HAP-1 (cell line): ENCODE results near the gene MYCBPAP.

Experiments used
- DNase-seq, 2 experiments: peaks; one replicate each; pipeline ENCODE4 v3.0.0-alpha.2; 2016 to 2020; ENCODE audit warnings: low spot score in 2 of 2
- H3K27me3 ChIP-seq: fragments of 250-450 bp; sonication (Bioruptor Pico); 2 replicates; pipeline ENCODE4 v1.5.1; 2020; ENCODE audit warnings: low read depth, mild to moderate bottlenecking, moderate library complexity
- H3K36me3 ChIP-seq: fragments of 250-450 bp; sonication (Bioruptor Pico); replicated peaks from 2 replicates; pipeline ENCODE4 v1.5.1; 2020; ENCODE audit warnings: mild to moderate bottlenecking
- H3K4me1 ChIP-seq: fragments of 250-450 bp; sonication (Bioruptor Pico); 2 replicates; pipeline ENCODE4 v1.5.1; 2020; ENCODE audit warnings: mild to moderate bottlenecking
- H3K4me3 ChIP-seq: fragments of 250-450 bp; sonication (Bioruptor Pico); 2 replicates; pipeline ENCODE4 v1.5.1; 2020; ENCODE audit warnings: mild to moderate bottlenecking, moderate library complexity
- H3K9me3 ChIP-seq: fragments of 250-450 bp; sonication (Bioruptor Pico); 2 replicates; pipeline ENCODE4 v1.5.1; 2020; ENCODE audit warnings: mild to moderate bottlenecking, moderate library complexity
- in situ Hi-C: fragments of 300-500 bp; cut with MboI; formaldehyde crosslinking; loops from 3 replicates; pipeline ENCODE4 v1.14.3; 2020; ENCODE audit warnings: low sequenced_read_pairs, inconsistent platforms, mixed read lengths

Gene MYCBPAP

GRCh38 chr17:50570032-50570431, 61.8 kb downstream of the MYCBPAP start:
- no peak overlapping the region for H3K4me3 ChIP-seq
- no peaks in the 10 kb centered on the region for H3K9me3 ChIP-seq
- peaks cover 15% of the 10 kb centered on the region for H3K27me3 ChIP-seq
- no peaks in the 10 kb centered on the region for H3K36me3 ChIP-seq
- in situ Hi-C loops, result no loop called here
- no peaks in the 10 kb centered on the region for H3K4me1 ChIP-seq
- DNase-seq, result no peak

GRCh38 chr17:50570528-50570927, 62.3 kb downstream of the MYCBPAP start:
- no peak overlapping the region for H3K4me3 ChIP-seq
- no peaks in the 10 kb centered on the region for H3K36me3 ChIP-seq
- no peaks in the 10 kb centered on the region for H3K4me1 ChIP-seq
- DNase-seq, result no peak
- no peaks in the 10 kb centered on the region for H3K9me3 ChIP-seq
- H3K27me3 ChIP-seq, result peaks cover 13% of the 10 kb centered on the region
- in situ Hi-C loops, result no loop called here

DNA sequence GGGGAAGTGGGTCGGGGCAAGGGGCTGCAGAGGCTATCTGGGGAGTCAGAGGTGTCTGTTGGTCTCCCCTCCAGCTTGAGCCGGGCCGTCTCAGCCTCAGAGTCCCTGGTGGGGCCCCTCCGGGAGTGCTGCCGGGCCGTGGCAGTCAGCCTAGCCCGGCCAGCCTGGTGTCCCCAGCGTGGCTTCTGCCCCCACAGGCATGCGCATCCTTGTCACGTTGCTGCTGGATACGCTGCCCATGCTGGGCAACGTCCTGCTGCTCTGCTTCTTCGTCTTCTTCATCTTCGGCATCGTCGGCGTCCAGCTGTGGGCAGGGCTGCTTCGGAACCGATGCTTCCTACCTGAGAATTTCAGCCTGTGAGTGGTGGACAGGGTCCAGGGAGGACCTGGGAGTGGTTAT, 63.4 kb downstream of the MYCBPAP start:
- Histone ChIP-seq H3K9me3 (no peaks in the 10 kb centered on the region), H3K27me3 (peaks cover 2% of the 10 kb centered on the region; the same call in 1 of the 2 replicates), H3K4me3 (no peak overlapping the region), H3K36me3 (no peaks in the 10 kb centered on the region), H3K4me1 (no peaks in the 10 kb centered on the region)
- DNase-seq, result no peak
- in situ Hi-C loops, result no loop called here

- H3K27me3 ChIP-seq, result no peaks in the 10 kb centered on the region
- in situ Hi-C loops, result no loop called here
Observed at GRCh38 chr17:50572541-50572940, 64.3 kb downstream of the MYCBPAP start.

DNA sequence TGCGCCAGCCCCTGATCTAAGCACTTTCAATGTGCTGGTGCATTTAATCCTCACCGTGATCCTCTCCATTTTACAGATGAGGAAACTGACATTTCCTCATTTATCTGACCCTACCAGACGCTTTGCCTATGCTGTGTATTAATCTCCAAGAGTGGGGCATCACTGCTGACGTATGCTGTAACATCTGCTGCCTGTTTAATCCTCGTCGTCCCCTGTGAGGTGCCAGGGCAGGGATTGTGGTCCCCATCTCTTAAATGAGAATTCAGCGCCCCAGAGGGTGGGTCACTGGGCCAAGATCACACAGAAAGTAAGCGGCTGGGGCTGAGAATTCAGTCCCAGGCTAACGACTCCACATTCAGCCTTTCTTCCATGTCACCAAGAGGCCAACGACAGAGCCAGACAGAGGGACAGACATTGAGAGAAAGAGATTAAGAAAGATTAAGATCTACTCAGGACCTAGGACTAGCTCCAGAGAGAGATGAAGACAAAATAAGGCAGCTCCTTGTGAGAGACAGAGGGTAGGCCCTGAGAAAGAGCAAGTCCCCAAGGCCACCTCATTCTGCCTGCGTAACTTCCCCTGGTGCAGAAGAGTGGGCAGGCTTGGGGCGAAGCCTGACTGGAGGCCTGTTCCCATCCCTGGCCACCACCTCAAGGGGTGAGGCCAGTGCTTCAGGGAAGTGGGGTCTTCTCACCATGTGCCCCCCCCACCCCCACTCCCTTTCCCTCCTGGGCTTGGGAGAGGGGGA, 65.8 kb downstream of the MYCBPAP start:
- no peak overlapping the region for H3K4me3 ChIP-seq
- no peaks in the 10 kb centered on the region for H3K9me3 ChIP-seq
- H3K27me3 ChIP-seq, result no peaks in the 10 kb centered on the region
- in situ Hi-C loops, result no loop called here
- no peaks in the 10 kb centered on the region for H3K4me1 ChIP-seq
- no peak for DNase-seq
- H3K36me3 ChIP-seq, result no peaks in the 10 kb centered on the region

More at GRCh38 chr17:50572541-50572940, 64.3 kb downstream of the MYCBPAP start:
- Histone ChIP-seq H3K9me3 (no peaks in the 10 kb centered on the region), H3K36me3 (no peaks in the 10 kb centered on the region), H3K4me1 (no peaks in the 10 kb centered on the region), H3K4me3 (no peak overlapping the region)
- DNase-seq, result no peak

- peak in 1 of 2 experiments; percentile 26 for DNase-seq
- no peaks in the 10 kb centered on the region for H3K27me3 ChIP-seq
- in situ Hi-C loops, result no loop called here
- no peak overlapping the region for H3K4me3 ChIP-seq
- no peaks in the 10 kb centered on the region for H3K4me1 ChIP-seq
- no peaks in the 10 kb centered on the region for H3K9me3 ChIP-seq
- H3K36me3 ChIP-seq, result no peaks in the 10 kb centered on the region
Observed at GRCh38 chr17:50575581-50576210, 67.5 kb downstream of the MYCBPAP start.

DNA sequence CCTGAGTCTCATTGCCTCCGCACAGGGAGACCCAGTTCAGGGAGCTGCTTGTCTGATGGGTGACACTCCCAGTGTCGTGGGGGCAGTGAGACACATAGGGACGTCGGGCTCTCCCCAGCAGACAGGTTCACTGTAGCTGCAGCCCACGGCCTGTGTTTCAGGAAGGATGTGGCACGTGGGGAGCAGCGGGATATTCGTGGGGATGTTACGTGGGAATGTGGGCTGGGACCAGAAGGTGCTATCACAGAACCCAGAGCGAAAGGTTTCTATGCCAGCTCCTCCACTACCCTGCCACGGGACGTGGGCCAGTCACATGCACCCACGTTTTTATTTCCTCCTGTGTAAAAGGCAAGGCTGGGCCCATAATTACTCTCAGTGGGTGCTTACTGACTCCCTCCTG, 68.6 kb downstream of the MYCBPAP start:
- H3K27me3 ChIP-seq, result no peaks in the 10 kb centered on the region; the same call in 1 of the 2 replicates
- DNase-seq, result no peak
- H3K4me3 ChIP-seq, result no peak overlapping the region
- no peaks in the 10 kb centered on the region for H3K36me3 ChIP-seq
- H3K4me1 ChIP-seq, result no peaks in the 10 kb centered on the region
- no peaks in the 10 kb centered on the region for H3K9me3 ChIP-seq
- in situ Hi-C loops, result no loop called here

GRCh38 chr17:50577451-50577954, 69.3 kb downstream of the MYCBPAP start:
- Histone ChIP-seq H3K9me3 (no peaks in the 10 kb centered on the region), H3K36me3 (no peaks in the 10 kb centered on the region), H3K4me1 (no peaks in the 10 kb centered on the region), H3K27me3 (no peaks in the 10 kb centered on the region; the same call in 1 of the 2 replicates), H3K4me3 (no peak overlapping the region)
- in situ Hi-C loops, result no loop called here
- DNase-seq, result no peak

- Histone ChIP-seq H3K27me3 (no peaks in the 10 kb centered on the region; the same call in 1 of the 2 replicates), H3K36me3 (no peaks in the 10 kb centered on the region), H3K9me3 (no peaks in the 10 kb centered on the region), H3K4me3 (no peak overlapping the region), H3K4me1 (no peaks in the 10 kb centered on the region)
- in situ Hi-C loops, result no loop called here
- DNase-seq, result no peak
Observed at GRCh38 chr17:50578173-50578572, 69.9 kb downstream of the MYCBPAP start.

DNA sequence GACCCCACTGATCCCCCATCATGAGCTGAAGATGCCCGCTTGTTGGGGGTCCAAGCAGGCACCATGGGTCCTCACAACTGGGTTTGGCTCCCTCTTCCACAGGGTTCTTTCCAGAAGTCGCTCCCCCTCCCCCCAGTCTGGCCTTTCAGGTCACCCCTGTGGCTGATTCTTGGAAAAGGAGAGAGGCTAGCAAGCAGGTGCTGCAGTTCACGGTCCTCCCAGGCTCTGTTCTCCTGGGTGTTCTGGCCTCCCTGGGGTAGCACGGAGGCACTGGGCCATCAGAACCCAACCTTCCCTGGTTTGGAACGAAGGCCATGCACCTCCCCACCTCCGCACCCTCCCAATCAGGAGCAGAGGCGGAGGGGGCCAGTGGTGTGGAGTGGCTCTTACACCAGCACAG, 71.2 kb downstream of the MYCBPAP start:
- in situ Hi-C loops, result no loop called here
- Histone ChIP-seq H3K4me1 (no peaks in the 10 kb centered on the region), H3K36me3 (no peaks in the 10 kb centered on the region), H3K27me3 (no peaks in the 10 kb centered on the region; the same call in 1 of the 2 replicates), H3K9me3 (no peaks in the 10 kb centered on the region), H3K4me3 (no peak overlapping the region)
- DNase-seq, result no peak

DNA sequence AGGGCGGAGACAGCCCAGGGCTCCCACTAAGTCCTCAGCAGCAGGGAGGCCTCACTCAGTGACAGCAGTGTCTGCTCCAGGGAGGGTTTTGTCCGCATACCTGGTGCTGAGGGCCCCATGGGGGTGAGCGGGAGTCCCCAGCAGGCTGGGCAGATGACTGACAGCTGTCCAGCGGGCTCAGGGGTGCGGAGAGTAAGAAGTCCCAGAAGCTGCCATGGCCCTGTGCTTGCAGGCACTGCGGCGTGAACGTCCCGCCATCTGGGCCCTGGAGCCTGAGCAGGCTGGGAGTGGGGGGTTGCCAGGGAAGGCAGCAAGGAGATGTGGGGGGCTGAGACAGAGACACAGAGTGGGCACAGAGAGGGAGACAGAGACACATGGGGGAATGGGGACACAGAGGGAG, 72.4 kb downstream of the MYCBPAP start:
- Histone ChIP-seq H3K4me1 (no peaks in the 10 kb centered on the region), H3K27me3 (no peaks in the 10 kb centered on the region; the same call in 1 of the 2 replicates), H3K9me3 (no peaks in the 10 kb centered on the region), H3K4me3 (no peak overlapping the region), H3K36me3 (no peaks in the 10 kb centered on the region)
- no peak for DNase-seq
- in situ Hi-C loops, result no loop called here
